Inflammatory macrophage (primary cell): ENCODE data around the gene OR1L1.

Experiments used
- DNase-seq, 2 donors: peaks; one replicate each; pipeline ENCODE4 v3.0.0-alpha.2; 2020 to 2022
- total RNA-seq, 18 experiments: gene quantifications; one replicate each; lab custom pipeline; 2026; ENCODE audit warnings: mixed read lengths in 6 of 18, inconsistent platforms in 2 of 18; lab: John Stamatoyannopoulos, UW

Gene OR1L1, protein sequence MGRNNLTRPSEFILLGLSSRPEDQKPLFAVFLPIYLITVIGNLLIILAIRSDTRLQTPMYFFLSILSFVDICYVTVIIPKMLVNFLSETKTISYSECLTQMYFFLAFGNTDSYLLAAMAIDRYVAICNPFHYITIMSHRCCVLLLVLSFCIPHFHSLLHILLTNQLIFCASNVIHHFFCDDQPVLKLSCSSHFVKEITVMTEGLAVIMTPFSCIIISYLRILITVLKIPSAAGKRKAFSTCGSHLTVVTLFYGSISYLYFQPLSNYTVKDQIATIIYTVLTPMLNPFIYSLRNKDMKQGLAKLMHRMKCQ
- 0 to 0.07 (median 0) reads per million in 18 experiments for total RNA-seq

DNA sequence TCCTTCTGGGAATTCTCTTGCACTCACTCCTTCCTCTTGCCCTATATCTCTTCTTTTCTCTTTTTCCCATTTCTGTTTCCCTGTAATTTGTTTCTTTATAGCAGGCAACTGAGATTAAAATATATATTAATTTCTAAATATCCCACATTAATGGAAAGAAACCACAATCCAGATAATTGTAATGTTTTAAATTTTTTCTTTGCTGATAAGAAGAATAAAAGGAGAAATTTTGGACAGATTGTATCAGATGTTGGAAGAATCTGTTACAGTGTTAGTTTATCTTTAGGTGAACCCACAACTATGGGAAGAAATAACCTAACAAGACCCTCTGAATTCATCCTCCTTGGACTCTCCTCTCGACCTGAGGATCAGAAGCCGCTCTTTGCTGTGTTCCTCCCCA, at the start of gene OR1L1:
Gene OR1L1 (plus strand): TSS at position 301 of the 400 bp plus-strand sequence. CDS start 0 bp downstream, at position 301.
- no peak for DNase-seq

DNA sequence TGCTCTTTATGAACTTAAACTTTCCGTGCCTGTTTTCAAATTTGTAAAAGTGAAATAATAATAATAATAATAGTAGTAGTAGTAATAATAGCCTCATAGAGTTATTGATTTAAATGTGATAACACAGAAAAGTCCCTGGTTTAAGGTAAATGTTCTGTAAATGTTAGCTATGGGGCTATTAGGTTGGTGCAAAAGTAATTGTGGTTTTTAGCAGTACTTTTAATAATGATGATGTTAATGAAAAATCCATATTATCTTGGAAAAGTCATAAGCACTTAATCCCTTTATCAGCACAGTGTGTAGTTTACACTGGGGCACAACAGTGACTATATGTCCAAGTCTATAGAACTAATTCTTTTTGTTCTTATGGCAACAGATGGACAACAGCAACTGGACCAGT, 47.2 kb upstream of the OR1L1 start, which contains the start of gene OR1Q1:
Gene OR1Q1 (plus strand): TSS at position 377 of the 400 bp plus-strand sequence. CDS start 0 bp downstream, at position 377.
- no peak for DNase-seq

DNA sequence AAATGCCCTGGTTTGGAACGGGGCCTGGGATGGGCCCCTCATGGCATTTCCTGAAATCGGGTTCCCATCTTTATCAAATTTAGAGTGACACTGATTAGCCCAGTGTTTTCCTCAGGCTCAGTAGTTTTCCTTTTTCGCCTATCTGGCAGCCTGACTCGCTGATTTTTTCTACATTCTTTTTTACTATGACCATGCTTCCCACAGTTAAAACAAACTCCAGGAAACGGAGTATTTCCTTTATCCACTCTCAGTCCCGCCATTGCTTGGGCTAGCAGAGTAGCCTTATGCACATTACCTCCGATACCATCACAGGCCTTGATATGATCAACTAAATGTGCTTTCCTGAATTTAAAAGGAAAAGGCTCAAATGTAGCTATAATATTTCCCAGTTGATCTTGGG, 41.5 kb upstream of the OR1L1 start:
- no peak for DNase-seq

DNA sequence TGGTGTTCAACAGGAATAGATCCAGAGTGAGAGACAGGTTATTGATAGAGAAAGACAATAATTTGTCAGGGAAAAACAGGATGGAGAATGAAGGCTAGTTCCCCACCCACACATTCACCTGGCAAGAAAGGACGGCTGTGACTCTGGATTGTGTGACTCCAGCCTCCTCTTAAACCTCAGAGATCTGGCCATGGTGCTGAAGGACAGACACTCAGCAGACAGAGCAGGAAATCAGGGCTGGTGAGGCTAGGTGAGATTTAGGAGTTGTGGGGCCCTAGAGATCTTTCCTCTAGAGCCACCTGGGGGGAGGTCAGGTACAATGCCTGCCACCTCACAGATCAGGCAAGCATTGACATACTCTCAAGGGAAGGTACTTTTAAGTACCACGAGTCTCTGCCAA, 19.3 kb upstream of the OR1L1 start:
- no peak for DNase-seq

DNA sequence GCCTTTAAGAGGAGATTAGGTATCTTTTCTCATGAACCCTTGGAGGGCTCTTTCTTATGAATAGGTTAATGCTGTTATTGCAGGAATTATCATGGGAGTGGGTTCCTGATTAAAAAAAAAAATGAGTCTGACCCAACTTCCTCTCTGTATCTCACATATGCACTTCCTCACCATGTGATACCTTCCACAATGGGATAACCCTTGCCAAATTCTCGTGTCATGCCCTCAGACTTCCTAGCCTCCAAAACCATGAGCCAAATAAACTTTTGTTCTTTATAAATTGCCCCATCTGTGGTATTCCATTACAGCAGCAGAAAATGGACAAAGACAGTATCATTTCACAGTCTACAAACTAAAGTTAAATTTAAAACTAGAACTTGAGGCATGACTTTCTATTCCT, 5.1 kb upstream of the OR1L1 start:
- DNase-seq: no peak

DNA sequence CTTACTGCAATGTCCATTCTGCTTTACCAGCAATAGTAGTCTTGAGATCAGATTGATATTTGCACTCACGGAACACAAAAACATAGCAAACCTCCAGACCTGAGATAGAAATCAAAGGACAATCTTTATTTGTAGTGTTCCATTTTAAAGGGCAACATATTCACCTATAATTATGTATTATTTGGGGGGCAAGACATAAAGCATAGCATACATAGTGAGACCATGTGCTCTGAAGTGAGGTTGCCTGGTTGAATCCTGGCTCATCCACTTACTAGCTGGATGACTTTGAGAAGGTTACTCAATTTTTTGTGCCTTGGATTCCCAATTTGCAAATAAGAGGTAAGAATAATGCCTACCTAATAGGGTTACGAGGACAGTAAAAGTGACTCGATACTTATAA, 4.0 kb upstream of the OR1L1 start, which contains the start of gene OR1B1:
Gene OR1B1 (minus strand): TSS at position 101 of the 400 bp plus-strand sequence.
- no peak for DNase-seq

DNA sequence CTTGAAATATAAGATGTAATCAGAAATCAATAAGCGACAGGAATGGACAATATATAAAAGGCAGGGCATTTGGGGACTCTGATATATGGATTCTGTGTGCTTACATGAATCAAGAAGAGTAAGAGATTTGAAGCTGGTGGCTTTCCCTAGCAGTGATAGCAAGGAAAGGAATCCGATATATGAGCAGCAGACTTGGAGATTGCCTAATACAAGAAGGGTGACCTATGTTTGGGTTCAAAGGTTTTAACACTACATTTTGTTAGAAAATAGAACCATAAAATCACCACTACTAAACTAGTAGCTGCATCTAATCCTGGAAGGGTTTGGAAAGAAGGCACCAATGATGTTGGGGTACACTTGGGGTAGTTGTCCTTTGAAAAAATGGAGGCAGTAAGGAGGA, 11.0 kb downstream of the OR1L1 start:
- no peak for DNase-seq

DNA sequence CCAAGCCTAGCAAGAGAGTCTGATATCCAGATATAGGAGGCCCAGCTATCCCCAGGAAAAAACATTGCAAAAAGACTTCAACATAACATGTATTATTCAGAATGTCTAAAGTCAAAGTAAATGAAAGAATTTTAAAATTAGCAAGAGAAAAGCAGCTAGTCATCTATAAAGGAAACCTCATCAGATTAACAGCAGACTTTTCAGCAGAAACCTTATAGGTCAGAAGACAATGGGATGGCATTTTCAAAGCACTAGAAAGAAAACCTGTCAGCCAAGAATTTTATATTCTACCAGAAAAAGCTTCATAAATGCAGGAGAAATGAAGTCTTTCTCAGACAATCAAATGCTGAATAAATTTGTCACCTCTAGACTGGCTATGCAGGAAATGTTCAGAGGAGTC, 23.3 kb downstream of the OR1L1 start:
- DNase-seq: no peak

DNA sequence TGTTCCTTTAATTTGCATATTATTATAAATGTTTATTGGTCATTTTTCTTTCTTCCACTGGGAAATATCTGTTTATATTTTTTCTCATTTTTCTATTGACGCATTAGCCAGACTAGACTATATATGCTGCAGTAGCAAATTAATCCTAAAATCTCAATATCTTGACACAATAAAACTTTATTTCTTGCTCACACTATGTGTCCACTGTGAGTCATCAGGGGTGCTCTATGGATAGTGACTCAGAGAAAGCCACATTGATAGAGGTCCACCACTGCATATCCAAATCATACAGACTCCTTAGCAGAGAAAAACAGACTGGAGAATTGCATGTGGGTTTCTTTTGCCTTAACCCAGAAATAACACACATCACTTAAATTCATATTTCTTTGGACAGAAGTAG, 34.2 kb downstream of the OR1L1 start:
- no peak for DNase-seq
